ENCODE data around the gene GGTLC1.

DNA sequence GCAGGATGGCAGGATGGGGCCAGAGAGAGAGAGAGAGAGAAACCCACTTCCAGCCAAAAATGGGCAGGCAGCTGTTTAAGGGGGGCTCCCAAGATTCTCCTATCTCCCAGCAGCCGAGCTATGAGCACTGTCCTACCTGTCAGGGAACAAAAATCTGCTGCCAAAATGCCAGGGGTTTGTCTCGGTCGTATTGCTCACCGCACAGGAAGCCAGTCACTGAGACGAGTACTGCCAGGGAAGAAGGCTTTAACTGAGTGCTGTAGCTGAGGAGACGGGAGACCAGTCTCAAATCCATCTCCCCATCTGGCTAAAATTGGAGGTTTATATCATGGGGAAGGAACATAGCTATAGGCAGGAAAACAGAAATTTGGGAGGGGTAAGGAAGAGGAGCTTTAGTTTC lies 22.3 kb downstream of the GGTLC1 start:
- TF ChIP-seq, protein P1, sequence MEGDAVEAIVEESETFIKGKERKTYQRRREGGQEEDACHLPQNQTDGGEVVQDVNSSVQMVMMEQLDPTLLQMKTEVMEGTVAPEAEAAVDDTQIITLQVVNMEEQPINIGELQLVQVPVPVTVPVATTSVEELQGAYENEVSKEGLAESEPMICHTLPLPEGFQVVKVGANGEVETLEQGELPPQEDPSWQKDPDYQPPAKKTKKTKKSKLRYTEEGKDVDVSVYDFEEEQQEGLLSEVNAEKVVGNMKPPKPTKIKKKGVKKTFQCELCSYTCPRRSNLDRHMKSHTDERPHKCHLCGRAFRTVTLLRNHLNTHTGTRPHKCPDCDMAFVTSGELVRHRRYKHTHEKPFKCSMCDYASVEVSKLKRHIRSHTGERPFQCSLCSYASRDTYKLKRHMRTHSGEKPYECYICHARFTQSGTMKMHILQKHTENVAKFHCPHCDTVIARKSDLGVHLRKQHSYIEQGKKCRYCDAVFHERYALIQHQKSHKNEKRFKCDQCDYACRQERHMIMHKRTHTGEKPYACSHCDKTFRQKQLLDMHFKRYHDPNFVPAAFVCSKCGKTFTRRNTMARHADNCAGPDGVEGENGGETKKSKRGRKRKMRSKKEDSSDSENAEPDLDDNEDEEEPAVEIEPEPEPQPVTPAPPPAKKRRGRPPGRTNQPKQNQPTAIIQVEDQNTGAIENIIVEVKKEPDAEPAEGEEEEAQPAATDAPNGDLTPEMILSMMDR (IDR thresholded peaks at IDR 0.05), result no peak
- TF ChIP-seq POLR2A (IDR thresholded peaks at IDR 0.05), result no peak

All from heart left ventricle (tissue), 13 donors.